ENCODE measurements around the gene ST6GALNAC4. TPM values are rescaled to one million over a fixed set of nuclear protein-coding genes. Genes with fewer than 3 reads are reported as not detected.

ST6GALNAC4 gene
- total RNA-seq, 1 experiment from 2014 or later, result 60.1 TPM

DNA sequence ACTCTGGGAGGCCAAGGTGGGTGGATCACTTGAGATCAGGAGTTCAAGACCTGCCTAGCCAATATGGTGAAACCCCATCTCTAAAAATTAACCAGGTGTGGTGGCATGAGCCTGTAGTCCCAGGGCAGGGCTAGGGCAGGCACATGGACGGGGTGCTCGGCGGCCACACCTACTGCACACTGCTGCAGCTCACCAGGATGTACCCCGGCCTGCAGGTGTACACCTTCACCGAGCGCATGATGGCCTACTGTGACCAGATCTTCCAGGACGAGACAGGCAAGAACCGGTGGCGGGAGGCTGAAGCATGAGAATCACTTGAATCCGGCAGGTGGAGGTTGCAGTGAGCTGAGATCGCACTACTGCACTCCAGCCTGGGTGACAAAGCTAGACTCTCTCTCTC is 3.2 kb downstream of the ST6GALNAC4 start:
- DNase-seq (ENCODE audit: low spot score), result no peak

DNA sequence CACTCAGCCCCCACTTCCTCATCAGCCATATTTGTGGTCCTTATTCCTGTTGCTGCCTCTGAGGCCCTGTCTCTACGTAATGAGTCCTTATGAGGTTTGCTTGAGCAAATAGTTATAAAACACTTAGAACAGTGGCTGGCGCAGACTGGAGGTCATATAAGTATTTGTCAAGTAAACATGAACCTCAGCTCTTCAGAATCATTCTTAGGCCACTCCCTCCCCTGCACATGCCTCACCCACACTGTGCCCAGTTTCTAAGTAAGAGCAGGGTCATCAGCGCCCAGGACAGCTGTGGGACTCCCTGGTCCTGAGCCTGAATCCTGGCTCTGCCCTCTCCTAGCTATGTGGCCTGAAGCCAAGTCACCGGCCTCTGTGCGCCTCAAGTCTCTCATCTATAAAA is 4.0 kb downstream of the ST6GALNAC4 start:
- DNase-seq (ENCODE audit: low spot score), result peak; percentile 72

DNA sequence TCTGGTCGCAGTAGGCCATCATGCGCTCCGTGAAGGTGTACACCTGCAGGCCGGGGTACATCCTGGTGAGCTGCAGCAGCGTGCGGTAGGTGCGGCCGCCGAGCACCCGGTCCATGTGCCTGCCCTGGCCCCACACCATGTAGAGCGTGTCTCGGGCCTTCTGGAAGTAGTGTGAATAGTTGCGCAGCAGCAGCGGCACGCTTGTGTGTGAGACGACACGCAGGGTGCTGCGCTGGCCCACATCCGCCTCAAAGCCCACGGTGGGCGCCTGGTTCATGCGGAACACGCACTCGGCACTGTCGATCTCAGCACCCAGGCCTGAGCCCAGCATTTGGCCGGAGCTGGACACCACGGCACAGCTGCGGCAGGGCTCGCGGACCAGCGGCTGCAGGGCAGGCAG is 4.5 kb downstream of the ST6GALNAC4 start:
- no peak for DNase-seq (ENCODE audit: low spot score)

DNA sequence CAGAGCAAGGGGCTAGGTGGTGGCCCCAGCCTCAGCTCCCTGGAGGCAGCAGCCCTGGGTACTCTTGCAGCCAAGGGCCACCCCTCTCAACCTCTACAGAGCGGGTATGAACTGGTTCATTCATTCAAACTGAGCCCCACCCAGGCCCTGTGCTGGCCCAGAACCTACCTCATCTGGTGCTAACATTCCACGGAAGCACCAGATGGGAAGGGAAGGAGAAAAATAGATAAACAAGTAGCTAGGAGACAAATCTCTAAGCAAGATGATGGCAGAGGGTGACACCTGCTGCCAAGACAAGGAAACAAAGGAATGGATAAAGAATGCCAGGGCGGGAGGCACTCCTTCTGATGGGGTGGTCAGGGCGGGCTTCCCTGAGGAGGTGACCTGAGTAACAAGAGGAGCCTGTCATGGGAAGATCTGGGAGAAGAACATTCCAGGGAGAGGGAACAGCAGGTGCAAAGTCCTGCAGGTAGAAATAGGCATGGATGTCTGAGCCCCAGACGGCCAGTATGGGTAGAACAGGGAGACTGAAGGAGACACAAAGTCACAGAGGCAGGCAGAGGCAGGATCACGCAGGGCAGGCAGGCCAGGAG is 6.1 kb downstream of the ST6GALNAC4 start:
- DNase-seq (ENCODE audit: low spot score), result peak; percentile 72

DNA sequence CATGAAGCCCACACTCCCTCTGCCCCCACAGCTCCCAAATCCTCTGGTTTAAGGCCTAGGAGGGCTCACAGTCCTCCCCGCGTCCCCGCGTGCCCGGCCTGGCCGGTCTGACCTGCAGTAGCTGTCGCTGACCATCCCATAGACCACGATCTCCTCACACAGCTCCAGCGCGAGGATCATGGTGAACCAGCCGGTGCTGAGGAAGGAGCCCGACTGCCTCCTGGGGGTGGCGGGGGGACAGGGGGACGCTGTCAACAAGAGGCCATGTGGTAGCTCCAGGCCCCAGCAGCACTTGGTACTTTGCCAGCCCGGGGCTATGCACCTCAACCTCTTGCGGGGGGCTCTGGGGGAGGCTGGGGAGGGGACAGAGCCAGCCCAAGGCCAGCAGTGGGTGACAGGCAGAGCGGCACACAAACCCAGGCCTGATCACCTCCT is 7.0 kb downstream of the ST6GALNAC4 start:
- DNase-seq (ENCODE audit: low spot score), result no peak

GRCh38 chr9:127908660-127908926 is 8.2 kb downstream of the ST6GALNAC4 start:
- DNase-seq (ENCODE audit: low spot score), result no peak

GRCh38 chr9:127907867-127908659 is 8.8 kb downstream of the ST6GALNAC4 start:
- DNase-seq (ENCODE audit: low spot score), result no peak

GRCh38 chr9:127905788-127906191 is 11.1 kb downstream of the ST6GALNAC4 start:
- no peak for DNase-seq (ENCODE audit: low spot score)

GRCh38 chr9:127905004-127905728 is 11.7 kb downstream of the ST6GALNAC4 start:
- no peak for DNase-seq (ENCODE audit: low spot score)

DNA sequence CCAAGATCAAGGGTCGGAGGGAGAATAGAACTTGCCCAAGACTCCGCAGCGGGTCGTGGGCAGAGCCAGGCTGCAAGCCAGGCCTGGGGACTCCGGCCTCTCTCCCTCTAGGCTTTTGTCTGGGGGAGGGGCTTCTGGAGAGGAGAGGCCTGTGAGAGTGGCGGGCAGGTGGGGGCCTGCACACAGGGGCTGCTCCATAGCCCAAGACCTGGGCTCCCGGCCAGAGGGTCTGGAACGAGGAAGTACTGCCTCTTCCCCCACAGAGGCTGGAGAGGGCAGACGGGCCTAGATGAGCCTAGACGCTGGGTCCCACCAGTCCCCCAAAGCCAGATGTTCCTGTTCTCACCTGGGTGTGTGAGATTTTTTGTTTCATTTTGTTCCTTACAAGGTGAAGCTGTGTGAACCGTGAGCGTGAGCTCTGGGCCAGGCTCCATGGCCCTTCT is 12.3 kb downstream of the ST6GALNAC4 start:
- no peak for DNase-seq (ENCODE audit: low spot score)

- peak; percentile 58 for DNase-seq (ENCODE audit: low spot score)
These were observed 13.0 kb downstream of the ST6GALNAC4 start for GRCh38 chr9:127903557-127904475.

GRCh38 chr9:127899128-127899943 is 17.5 kb downstream of the ST6GALNAC4 start, which contains the start of gene ST6GALNAC6:
Gene ST6GALNAC6 (minus strand): TSS chr9:127899603. CDS start chr9:127897981, 1,622 bp downstream.
- DNase-seq (ENCODE audit: low spot score), result peak; percentile 77

DNA sequence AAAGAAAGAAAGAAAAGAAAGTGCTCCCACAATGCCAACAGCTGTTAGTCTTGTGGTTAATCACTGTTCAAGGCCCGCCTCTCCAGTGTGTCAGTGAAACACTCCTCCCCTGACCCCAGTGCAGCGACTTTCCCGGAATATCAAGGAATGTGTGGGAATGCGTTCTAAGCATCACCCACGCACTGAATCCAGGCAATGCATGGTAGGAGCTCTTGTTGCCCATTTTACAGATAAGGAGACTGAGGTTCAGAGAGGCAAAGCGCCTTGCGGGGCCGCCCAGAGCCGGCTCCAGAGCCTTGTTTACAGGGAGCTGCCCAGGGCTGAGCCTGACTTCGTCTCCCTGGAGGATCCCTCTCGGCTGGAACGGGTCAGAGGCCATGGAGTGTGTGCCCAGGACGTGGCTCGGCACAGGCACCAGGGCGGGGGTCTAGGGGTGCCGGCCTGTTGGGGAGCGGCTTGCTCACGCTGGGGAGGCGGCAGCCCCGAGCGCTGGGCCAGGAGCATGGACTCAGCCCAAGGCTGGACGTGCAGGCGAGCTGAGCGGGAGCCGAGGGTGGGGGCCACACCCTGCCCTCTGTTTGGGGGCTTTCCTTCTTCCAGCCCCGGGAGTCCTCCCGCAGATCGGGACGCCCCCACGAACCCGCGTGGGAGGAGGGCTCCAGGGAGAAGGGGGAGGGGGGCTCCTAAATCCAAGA is 18.3 kb downstream of the ST6GALNAC4 start:
- no peak for DNase-seq (ENCODE audit: low spot score)

DNA sequence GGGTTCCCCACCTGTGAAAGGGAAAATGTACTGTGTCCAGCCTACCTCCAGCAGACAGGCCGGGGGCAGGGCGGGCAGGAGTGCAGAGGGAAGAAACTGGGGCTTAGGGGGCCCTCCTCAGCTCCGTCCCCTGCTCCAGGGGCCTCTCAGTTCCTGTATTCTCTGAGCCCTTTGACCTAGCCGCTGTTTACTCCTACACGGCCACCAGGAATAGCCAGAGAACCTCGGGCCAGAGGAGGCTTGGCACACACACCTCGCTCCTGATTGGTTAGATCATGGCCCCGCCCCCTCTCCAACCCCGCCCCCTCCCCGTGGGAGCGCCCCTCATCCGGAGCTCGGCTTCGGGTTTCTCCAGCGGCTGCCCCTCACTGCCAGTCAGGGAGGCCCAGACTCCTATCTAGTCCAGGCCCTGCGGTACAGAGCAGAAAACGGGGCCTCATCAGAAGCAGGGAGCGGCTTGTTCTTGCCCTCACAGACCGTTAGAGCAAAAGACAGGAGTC is 19.6 kb downstream of the ST6GALNAC4 start:
- DNase-seq (ENCODE audit: low spot score), result peak; percentile 48

DNA sequence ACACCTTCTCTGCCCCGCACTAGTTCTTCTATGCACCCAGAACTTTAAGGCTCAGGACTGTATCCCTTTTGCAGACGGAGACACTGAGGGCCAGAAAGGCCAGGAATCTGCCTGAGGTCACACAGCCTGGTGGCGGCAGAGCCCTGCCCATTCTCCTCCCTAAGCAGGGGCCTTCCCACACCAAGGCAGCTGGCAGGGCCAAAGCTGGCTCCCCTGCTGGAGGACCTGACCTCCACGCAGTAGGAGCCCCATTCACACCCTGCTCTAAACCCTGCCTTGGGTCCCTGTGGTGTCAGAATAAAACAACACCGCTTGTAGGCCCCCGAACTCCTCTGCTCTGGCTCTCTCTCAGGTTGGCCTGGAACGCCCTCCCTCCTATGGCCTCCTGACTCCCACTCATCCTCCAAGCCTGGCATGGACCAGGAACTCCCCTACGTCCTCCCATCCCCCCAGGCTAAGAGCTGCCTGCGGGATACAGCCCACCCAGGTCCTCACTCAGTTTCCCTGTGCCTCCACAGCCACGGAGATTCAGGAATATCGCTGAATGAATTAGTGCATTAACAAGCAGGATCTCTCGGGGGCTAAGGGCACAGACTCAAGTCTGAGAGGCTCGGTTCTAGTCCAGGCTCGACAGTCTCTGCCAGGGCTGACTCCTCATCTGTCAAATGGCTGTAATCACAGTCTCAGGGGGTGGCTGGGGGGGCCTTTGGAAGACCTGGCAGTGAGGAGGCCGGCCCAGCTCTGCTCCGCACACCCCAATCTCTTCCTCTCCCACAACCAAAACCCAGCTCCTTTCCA is 20.2 kb downstream of the ST6GALNAC4 start:
- no peak for DNase-seq (ENCODE audit: low spot score)

GRCh38 chr9:127895811-127896210 is 21.0 kb downstream of the ST6GALNAC4 start:
- no peak for DNase-seq (ENCODE audit: low spot score)

DNA sequence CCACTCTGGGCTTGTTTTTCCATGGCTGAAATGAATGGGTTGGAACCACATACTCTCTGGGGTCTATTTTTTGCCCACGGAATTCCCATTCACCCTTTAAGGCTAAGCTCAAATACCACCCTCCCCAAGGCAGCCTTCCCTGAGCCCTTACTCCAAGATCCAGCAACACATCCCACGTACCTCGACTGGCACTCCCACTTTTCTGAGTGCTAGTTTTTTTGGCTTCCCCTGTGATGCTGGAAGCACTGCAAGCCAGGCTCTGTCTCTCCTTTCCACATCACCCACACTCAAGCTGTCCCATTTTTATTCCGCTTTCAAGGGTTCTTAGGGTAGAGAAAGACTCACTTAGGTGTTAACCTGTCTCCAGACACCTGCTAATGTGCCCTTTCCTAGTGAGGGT is 23.4 kb downstream of the ST6GALNAC4 start:
- DNase-seq (ENCODE audit: low spot score), result no peak

DNA sequence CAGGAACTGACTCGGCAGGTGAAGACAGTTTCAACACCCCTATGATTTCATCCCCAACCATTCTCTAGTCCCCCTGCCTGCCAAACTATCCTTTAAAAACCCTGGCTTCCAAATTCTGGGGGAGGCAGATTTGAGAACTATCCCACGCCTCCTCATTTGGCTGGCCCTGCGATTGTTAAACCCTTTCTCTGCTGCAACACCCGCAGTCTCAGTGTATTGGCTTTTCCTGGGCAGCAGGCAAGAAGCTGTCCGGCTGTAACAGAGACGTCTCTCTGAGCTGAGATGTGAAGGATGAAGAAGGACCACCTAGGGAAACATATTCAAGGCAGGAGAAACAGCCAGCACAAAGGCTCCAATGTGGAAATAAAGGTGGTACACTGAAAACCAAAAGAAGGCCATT is 24.0 kb downstream of the ST6GALNAC4 start:
- no peak for DNase-seq (ENCODE audit: low spot score)

DNA sequence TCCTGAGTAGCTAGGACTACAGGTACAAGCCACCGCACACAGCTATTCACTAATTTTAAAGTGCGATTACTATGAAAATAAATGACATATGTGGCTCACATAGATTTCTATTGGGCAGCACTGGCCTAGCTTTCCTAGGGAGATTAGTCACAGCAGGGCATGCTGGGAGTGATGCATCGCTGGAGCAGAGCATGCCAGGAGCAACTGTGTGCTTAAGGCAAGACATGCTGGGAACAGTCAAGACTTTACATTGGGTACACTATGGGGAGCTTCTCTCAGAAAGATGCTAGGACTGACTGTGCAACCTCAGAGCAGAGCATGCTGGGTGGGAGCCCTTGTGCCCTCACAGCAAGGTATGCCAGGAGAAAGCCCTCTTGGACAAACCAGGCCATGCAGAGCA is 26.8 kb downstream of the ST6GALNAC4 start:
- no peak for DNase-seq (ENCODE audit: low spot score)

Measured in HT-29 (cell line).